K562 (cell line): ENCODE results near the gene NUDT22. TPM values are rescaled to one million over a fixed set of nuclear protein-coding genes. Genes with fewer than 3 reads are reported as not detected.

ENCODE experiments used
- ADNP ChIP-seq: fragments of 200-800 bp; sonication (Bioruptor generic); IDR thresholded peaks from 2 replicates; pipeline ENCODE4 v1.6.1; 2016; ENCODE audit warnings: missing genetic modification characterization, missing compliant biosample characterization
- ARID1B ChIP-seq: fragments of 450-650 bp; IDR thresholded peaks from 2 replicates; pipeline ENCODE4 v1.6.1; 2016; ENCODE audit warnings: antibody characterized with exemption, mild to moderate bottlenecking, inconsistent platforms
- ARID4B ChIP-seq: sonication (generic); formaldehyde crosslinking; IDR thresholded peaks from 2 replicates; pipeline ENCODE4 v1.8.0; 2022; ENCODE audit warnings: mild to moderate bottlenecking, missing genetic modification reagents
- BRD4 ChIP-seq: fragments of 200-600 bp; sonication (generic); IDR thresholded peaks from 2 replicates; pipeline ENCODE4 v1.6.1; 2017; ENCODE audit warnings: inconsistent platforms
- CBX5 ChIP-seq: IDR thresholded peaks from 2 replicates; pipeline ENCODE4 v1.6.1; 2014; ENCODE audit warnings: low read depth, borderline replicate concordance
- E2F1 ChIP-seq: sonication (generic); formaldehyde crosslinking; IDR thresholded peaks from 2 replicates; pipeline ENCODE4 v1.8.1; 2023; ENCODE audit warnings: mild to moderate bottlenecking, missing genetic modification reagents, moderate library complexity
- EP400 ChIP-seq: fragments of 450-650 bp; IDR thresholded peaks from 2 replicates; pipeline ENCODE4 v1.6.1; 2017; ENCODE audit warnings: antibody characterized with exemption, mild to moderate bottlenecking, moderate library complexity
- FOS ChIP-seq: IDR thresholded peaks from 3 replicates; pipeline ENCODE4 v1.6.1; 2011; ENCODE audit not compliant: insufficient read length; ENCODE audit errors: extremely low read depth
- MIER1 ChIP-seq: fragments of 450-650 bp; IDR thresholded peaks from 2 replicates; pipeline ENCODE4 v1.6.1; 2016; ENCODE audit warnings: antibody characterized with exemption, mild to moderate bottlenecking, low read depth
- MNT ChIP-seq, 2 experiments: fragments of 450-650 bp; conservative IDR thresholded peaks; 2 replicates each; pipeline ENCODE4 v1.6.1; 2017; ENCODE audit warnings: mild to moderate bottlenecking in 2 of 2, moderate library complexity in 2 of 2
- NKRF ChIP-seq: fragments of 450-650 bp; IDR thresholded peaks from 2 replicates; pipeline ENCODE4 v1.6.1; 2016; ENCODE audit warnings: borderline replicate concordance
- NR2C1 ChIP-seq, 2 experiments: fragments of 450-650 bp; IDR thresholded peaks; 2 replicates each; pipeline ENCODE4 v1.6.1; 2017; ENCODE audit warnings: mild to moderate bottlenecking in 2 of 2, antibody characterized with exemption in 1 of 2, inconsistent platforms in 1 of 2, missing compliant biosample characterization in 1 of 2, missing genetic modification characterization in 1 of 2
- RBM14 ChIP-seq: fragments of 200-400 bp; formaldehyde crosslinking; IDR thresholded peaks from 2 replicates; pipeline ENCODE4 v1.6.1; 2018; ENCODE audit warnings: low read depth, mild to moderate bottlenecking, low read length, moderate library complexity, borderline replicate concordance; ENCODE audit not compliant: insufficient read depth
- RCOR1 ChIP-seq, 2 experiments: IDR thresholded peaks; 2 replicates each; pipeline ENCODE4 v1.6.1; 2012; ENCODE audit warnings: low read depth in 2 of 2, low read length in 2 of 2, borderline replicate concordance in 1 of 2, improper control_type of control experiment in 1 of 2
- ZNF184 ChIP-seq: sonication (generic); formaldehyde crosslinking; IDR thresholded peaks from 2 replicates; pipeline ENCODE4 v1.5.0; 2020; ENCODE audit warnings: missing genetic modification reagents
- polyA plus RNA-seq, 8 experiments: library from polyadenylated mRNA; depleted of rRNA in 4 of 8; stranded (reverse) in 5 of 8; unstranded in 3 of 8; fragments of >200 nt; fragmentation: Nextera tagmentation in 2 of 8; fragmentation: Illumina TruSeq in 1 of 8; extraction: Ambion mirVana in 2 of 8; extraction: Trizol in 1 of 8; gene quantifications; 2 replicates each; pipeline versions ENCODE4 v1.2.1 to v1.2.3, GENCODE V29; 2011 to 2014; ENCODE audit warnings: inconsistent platforms in 1 of 8, missing spikeins in 1 of 8
- total RNA-seq, 7 experiments: library from RNA; depleted of rRNA in 6 of 7; stranded (reverse); fragments of >200 nt in 6 of 7; fragmentation: Illumina TruSeq in 2 of 7; extraction: Trizol in 2 of 7; gene quantifications; 2 replicates each; pipeline versions ENCODE4 v1.2.1 to v1.2.3, GENCODE V29; 2011 to 2021; ENCODE audit warnings: low replicate concordance in 1 of 7

The NUDT22 gene
- total and polyA plus RNA-seq, 9 of the 15 experiments (the other 6 are each of a cell fraction or from before 2014, with no cell fraction given) = 6.3 to 92.6 (median 37.4) TPM

- TF ChIP-seq ARID4B (CRISPR knock-in tag) (peak; percentile 93), MNT (conservative IDR thresholded peaks at IDR 0.05) (peak; percentile 94 to 96), CBX5 (no peak), ZNF184 (CRISPR knock-in tag) (no peak), E2F1 (peak; percentile 74), ARID1B (no peak; the same call in 1 of the 2 replicates), NR2C1 (IDR thresholded peaks at IDR 0.05) (peak; percentile 44; the same call in 1 of the 2 replicates), NR2C1 (tag; IDR thresholded peaks at IDR 0.05) (peak; percentile 70), RCOR1 (IDR thresholded peaks at IDR 0.05; ENCODE audit: borderline replicate concordance in 1 of 2, low read depth in 2 of 2, low read length in 2 of 2) (peak in 1 of 2 experiments; percentile 13; a peak in 1 of 4 replicates), RBM14 (no peak), MIER1 (no peak), ADNP (tag) (no peak), BRD4 (no peak), EP400 (peak; percentile 95), NKRF (peak; percentile 94), FOS (no peak)
These were observed 21.0 kb downstream of the NUDT22 start, which contains the start of gene PPP1R14B (continued) for GRCh38 chr11:64246871-64247728.
